A549 (cell line): ENCODE data around the gene RRP15. TPM values are rescaled to one million over a fixed set of nuclear protein-coding genes. Genes with fewer than 3 reads are reported as not detected.

Source experiments
- BCL3 ChIP-seq: fragments of >200 bp; sonication (Bioruptor Twin); formaldehyde crosslinking; IDR thresholded peaks from 3 replicates; pipeline ENCODE4 v1.6.1; 2016
- CBX2 ChIP-seq: fragments of 200-600 bp; sonication (generic); IDR thresholded peaks from 2 replicates; pipeline ENCODE4 v1.6.1; 2016; ENCODE audit warnings: low read depth, mild to moderate bottlenecking, borderline replicate concordance
- CBX8 ChIP-seq: fragments of 200-600 bp; sonication (generic); IDR thresholded peaks from 2 replicates; pipeline ENCODE4 v1.6.1; 2016
- CEBPB ChIP-seq, 2 experiments: fragments of >200 bp in 1 of 2; sonication (Bioruptor Twin) in 1 of 2; formaldehyde crosslinking in 1 of 2; IDR thresholded peaks; 2 replicates each; pipeline ENCODE4 v1.6.1; 2012 to 2016
- CHD2 ChIP-seq: fragments of 150-350 bp; IDR thresholded peaks from 2 replicates; pipeline ENCODE4 v1.6.1; 2014; ENCODE audit warnings: low read length; ENCODE audit not compliant: partially characterized antibody
- CHD4 ChIP-seq: fragments of 200-600 bp; sonication (generic); IDR thresholded peaks from 2 replicates; pipeline ENCODE4 v1.6.1; 2016; ENCODE audit warnings: antibody characterized with exemption, mild to moderate bottlenecking, borderline replicate concordance
- E2F6 ChIP-seq: IDR thresholded peaks from 2 replicates; pipeline ENCODE4 v1.6.1; 2012; ENCODE audit warnings: low read depth, borderline replicate concordance
- EHMT2 ChIP-seq: fragments of 200-600 bp; sonication (generic); IDR thresholded peaks from 2 replicates; pipeline ENCODE4 v1.6.1; 2016; ENCODE audit warnings: antibody characterized with exemption, low read depth, mild to moderate bottlenecking, moderate library complexity
- ESRRA ChIP-seq: fragments of 150-350 bp; IDR thresholded peaks from 2 replicates; pipeline ENCODE4 v1.6.1; 2014; ENCODE audit warnings: mild to moderate bottlenecking, low read length, borderline replicate concordance
- FOSB ChIP-seq: fragments of 250-450 bp; sonication (Bioruptor Pico); IDR thresholded peaks from 2 replicates; pipeline ENCODE4 v1.5.0; 2020; ENCODE audit warnings: mild to moderate bottlenecking, moderate library complexity
- FOSL2 ChIP-seq, 2 experiments: fragments of 450-650 bp in 1 of 2; fragments of >200 bp in 1 of 2; sonication (Bioruptor Twin) in 1 of 2; formaldehyde crosslinking; IDR thresholded peaks; 2 replicates each; pipeline versions ENCODE4 v1.5.0 to v1.6.1; 2016 to 2020; ENCODE audit warnings: mild to moderate bottlenecking in 1 of 2, moderate library complexity in 1 of 2
- GATA3 ChIP-seq: IDR thresholded peaks from 2 replicates; pipeline ENCODE4 v1.6.1; 2012; ENCODE audit warnings: borderline replicate concordance
- HDAC2 ChIP-seq: fragments of 200-600 bp; sonication (generic); IDR thresholded peaks from 2 replicates; pipeline ENCODE4 v1.6.1; 2016
- HOXA7 ChIP-seq: fragments of 250-450 bp; sonication (Bioruptor Pico); IDR thresholded peaks from 2 replicates; pipeline ENCODE4 v1.5.0; 2020; ENCODE audit warnings: mild to moderate bottlenecking, moderate library complexity
- HOXB13 ChIP-seq: fragments of 250-450 bp; sonication (Bioruptor Pico); IDR thresholded peaks from 2 replicates; pipeline ENCODE4 v1.5.0; 2020; ENCODE audit warnings: low read depth, mild to moderate bottlenecking, moderate library complexity
- JUN ChIP-seq, 2 experiments: fragments of >200 bp; sonication (Bioruptor Twin); formaldehyde crosslinking; IDR thresholded peaks; 2 replicates in 1 of 2; 3 replicates in 1 of 2; pipeline ENCODE4 v1.6.1; 2016 to 2017
- JUNB ChIP-seq: fragments of >200 bp; sonication (Bioruptor Twin); formaldehyde crosslinking; IDR thresholded peaks from 2 replicates; pipeline ENCODE4 v1.6.1; 2016
- KDM1A ChIP-seq: fragments of 200-600 bp; sonication (generic); IDR thresholded peaks from 2 replicates; pipeline ENCODE4 v1.6.1; 2016; ENCODE audit warnings: low read depth, mild to moderate bottlenecking
- KDM5A ChIP-seq: fragments of 200-600 bp; sonication (generic); IDR thresholded peaks from 2 replicates; pipeline ENCODE4 v1.6.1; 2016; ENCODE audit warnings: antibody characterized with exemption, mild to moderate bottlenecking
- MAFK ChIP-seq: fragments of 450-650 bp; IDR thresholded peaks from 2 replicates; pipeline ENCODE4 v1.6.1; 2014; ENCODE audit not compliant: partially characterized antibody
- MAX ChIP-seq: IDR thresholded peaks from 2 replicates; pipeline ENCODE4 v1.6.1; 2012
- MAZ ChIP-seq: fragments of 150-350 bp; IDR thresholded peaks from 2 replicates; pipeline ENCODE4 v1.6.1; 2014; ENCODE audit warnings: antibody characterized with exemption, low read depth, low read length, borderline replicate concordance
- MYC ChIP-seq: IDR thresholded peaks from 2 replicates; pipeline ENCODE4 v1.6.1; 2012; ENCODE audit warnings: mild to moderate bottlenecking, inconsistent platforms, low read length, improper control_type of control experiment, borderline replicate concordance
- NR3C1 ChIP-seq: fragments of >200 bp; sonication (Bioruptor Twin); formaldehyde crosslinking; IDR thresholded peaks from 3 replicates; pipeline ENCODE4 v1.6.1; 2017
- PBX3 ChIP-seq: IDR thresholded peaks from 2 replicates; pipeline ENCODE4 v1.6.1; 2012
- PHF8 ChIP-seq: fragments of 200-600 bp; sonication (generic); IDR thresholded peaks from 2 replicates; pipeline ENCODE4 v1.6.1; 2016; ENCODE audit warnings: low read depth, mild to moderate bottlenecking, antibody characterized with exemption, moderate library complexity, borderline replicate concordance
- POLR2A ChIP-seq: IDR thresholded peaks from 2 replicates; pipeline ENCODE4 v1.6.1; 2012; ENCODE audit warnings: mild to moderate bottlenecking, low read length
- POLR2AphosphoS2 ChIP-seq: conservative IDR thresholded peaks from 2 replicates; pipeline ENCODE4 v1.6.1; 2012; ENCODE audit warnings: low read length, improper control_type of control experiment, inconsistent platforms
- RARB ChIP-seq: fragments of 250-450 bp; sonication (Bioruptor Pico); IDR thresholded peaks from 2 replicates; pipeline ENCODE4 v1.8.0; 2021; ENCODE audit warnings: mild to moderate bottlenecking, moderate library complexity
- REST ChIP-seq: fragments of 200-600 bp; sonication (generic); IDR thresholded peaks from 2 replicates; pipeline ENCODE4 v1.6.1; 2016; ENCODE audit warnings: antibody characterized with exemption, mild to moderate bottlenecking, moderate library complexity
- TFCP2L1 ChIP-seq: fragments of 250-450 bp; sonication (Bioruptor Pico); IDR thresholded peaks from 2 replicates; pipeline ENCODE4 v1.5.0; 2021; ENCODE audit warnings: mild to moderate bottlenecking
- USF2 ChIP-seq: fragments of 450-650 bp; IDR thresholded peaks from 2 replicates; pipeline ENCODE4 v1.6.1; 2014; ENCODE audit warnings: antibody characterized with exemption
- ZC3H11A ChIP-seq: fragments of 450-650 bp; IDR thresholded peaks from 2 replicates; pipeline ENCODE4 v1.6.1; 2014; ENCODE audit warnings: antibody characterized with exemption, mild to moderate bottlenecking
- ZFP36 ChIP-seq: fragments of 450-650 bp; IDR thresholded peaks from 2 replicates; pipeline ENCODE4 v1.6.1; 2014; ENCODE audit warnings: borderline replicate concordance; ENCODE audit not compliant: partially characterized antibody
- ZNF302 ChIP-seq: fragments of 250-450 bp; sonication (Bioruptor Pico); IDR thresholded peaks from 2 replicates; pipeline ENCODE4 v1.9.0; 2021; ENCODE audit warnings: inconsistent platforms, mild to moderate bottlenecking, moderate library complexity
- polyA plus RNA-seq, 4 experiments: library from polyadenylated mRNA; depleted of rRNA in 3 of 4; stranded (reverse); fragments of >200 nt; fragmentation: RNase III in 1 of 4; extraction: RNeasy Plus Mini Kit Qiagen cat#74134 plus additional on column Dnase treatment in 1 of 4; gene quantifications; 2 replicates in 3 of 4; 3 replicates in 1 of 4; pipeline ENCODE4 v1.2.3, GENCODE V29; 2011 to 2017

Gene RRP15
- polyA plus RNA-seq, 2 of the 4 experiments (the other 2 are of a cell fraction), result 15.6 to 19.5 TPM

- 0 out of 3 replicates have a peak, but pooled peaks have one; percentile 12 for TF ChIP-seq BCL3
- no peak for TF ChIP-seq ZNF302 (CRISPR knock-in tag)
- no peak for TF ChIP-seq CBX2
- TF ChIP-seq TFCP2L1 (CRISPR knock-in tag), result peak; percentile 25; the same call in 1 of the 2 replicates
- no peak for TF ChIP-seq FOSL2 (IDR thresholded peaks at IDR 0.05)
- no peak for TF ChIP-seq FOSL2 (CRISPR knock-in tag; IDR thresholded peaks at IDR 0.05)
- TF ChIP-seq POLR2AphosphoS2, result no peak
- no peak for TF ChIP-seq MAFK
- TF ChIP-seq HOXA7 (CRISPR knock-in tag), result 0 out of 2 replicates have a peak, but pooled peaks have one; percentile 71
- no peak for TF ChIP-seq KDM5A
- no peak for TF ChIP-seq NR3C1
- TF ChIP-seq EHMT2, result no peak
- TF ChIP-seq MAZ, result no peak
- TF ChIP-seq ESRRA, result no peak
- no peak for TF ChIP-seq PHF8
- TF ChIP-seq CHD4, result no peak
- peak; percentile 93 for TF ChIP-seq MAX
- TF ChIP-seq JUNB, result no peak
- no peak for TF ChIP-seq ZC3H11A
- TF ChIP-seq KDM1A, result no peak
- no peak for TF ChIP-seq CHD2
- no peak for TF ChIP-seq ZFP36
- peak; percentile 53 to 90 for TF ChIP-seq JUN (IDR thresholded peaks at IDR 0.05)
- TF ChIP-seq REST, result no peak
- peak; percentile 45 to 70; a peak in 3 of 4 replicates for TF ChIP-seq CEBPB (IDR thresholded peaks at IDR 0.05)
- peak; percentile 30 for TF ChIP-seq FOSB (CRISPR knock-in tag)
- TF ChIP-seq PBX3, result 0 out of 2 replicates have a peak, but pooled peaks have one; percentile 15
- TF ChIP-seq HOXB13 (CRISPR knock-in tag), result no peak
- TF ChIP-seq GATA3, result peak; percentile 48; the same call in 1 of the 2 replicates
- no peak for TF ChIP-seq HDAC2
- peak; percentile 7; the same call in 1 of the 2 replicates for TF ChIP-seq E2F6
- no peak for TF ChIP-seq CBX8
- no peak for TF ChIP-seq USF2
- peak; percentile 63 for TF ChIP-seq POLR2A
- TF ChIP-seq MYC, result no peak; the same call in 1 of the 2 replicates
- peak; percentile 84; the same call in 1 of the 2 replicates for TF ChIP-seq RARB (CRISPR knock-in tag)
These were observed 60.7 kb downstream of the RRP15 start (continued) for GRCh38 chr1:218345673-218346390.
